Activated CD8-positive, alpha-beta memory T cell treated with anti-CD3 and anti-CD28 coated beads for 4 hours (primary cell): ENCODE data around the gene DHX9.
"Not testable (repeated sequence)": the region's sequence is repeated elsewhere in the genome, so short reads cannot be mapped to it uniquely, and the experiment has no call there.

ENCODE experiments used
- DNase-seq, 2 donors: peaks; one replicate each; pipeline ENCODE4 v3.0.0-alpha.2; 2020; ENCODE audit warnings: low read depth in 2 of 2

Gene DHX9

DNA sequence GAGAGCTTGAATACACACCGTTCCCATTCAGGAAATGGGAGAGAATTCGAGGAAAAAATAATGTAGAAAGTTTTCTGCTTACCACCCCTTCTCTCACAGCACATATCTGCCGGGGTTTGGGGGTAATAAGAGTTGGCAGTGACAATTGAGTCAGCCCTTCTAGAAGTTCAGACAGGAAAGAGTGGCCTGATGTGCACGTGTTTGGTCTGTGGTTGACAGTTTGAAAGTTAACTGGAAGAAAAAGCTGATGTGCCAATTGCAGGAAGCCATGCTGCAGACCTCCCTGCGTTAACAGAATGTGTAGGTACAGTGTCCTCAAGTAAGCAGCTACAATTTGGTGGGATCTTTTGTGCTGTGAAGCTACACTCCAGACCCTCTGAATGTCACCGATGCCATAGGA is 50.9 kb downstream of the DHX9 start:
- DNase-seq = no peak

DNA sequence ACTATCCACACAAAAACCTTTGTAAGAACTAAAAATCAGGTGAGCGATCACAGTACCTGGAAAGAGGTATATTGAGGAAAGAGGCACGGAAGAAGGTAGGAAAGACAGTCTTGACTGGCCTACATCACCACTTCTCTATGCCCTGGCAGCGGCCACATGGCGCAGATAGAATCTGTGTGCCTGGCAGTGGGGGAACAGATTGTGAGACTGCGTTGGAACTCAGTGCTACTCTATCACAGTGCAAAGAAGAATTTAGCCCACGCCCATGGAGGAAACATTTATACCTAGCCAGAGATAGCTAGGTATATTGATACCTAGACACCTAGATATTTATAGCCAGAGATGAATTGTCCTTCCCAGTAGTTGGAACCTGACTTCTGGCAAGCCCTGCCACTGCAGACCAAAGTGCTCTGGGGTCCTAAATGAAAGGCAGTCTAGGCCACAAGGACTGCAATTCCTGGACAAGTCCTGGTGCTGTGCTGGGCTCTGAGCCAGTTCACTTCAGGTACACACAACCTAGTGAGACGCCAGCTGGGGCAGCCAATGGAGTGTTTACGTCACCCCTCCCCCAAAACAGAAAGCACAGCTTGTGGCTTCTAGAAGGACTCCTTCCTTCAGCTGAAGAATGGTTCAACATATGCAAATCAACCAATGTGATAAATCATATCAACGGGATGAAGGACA is 51.9 kb downstream of the DHX9 start:
- no peak for DNase-seq

DNA sequence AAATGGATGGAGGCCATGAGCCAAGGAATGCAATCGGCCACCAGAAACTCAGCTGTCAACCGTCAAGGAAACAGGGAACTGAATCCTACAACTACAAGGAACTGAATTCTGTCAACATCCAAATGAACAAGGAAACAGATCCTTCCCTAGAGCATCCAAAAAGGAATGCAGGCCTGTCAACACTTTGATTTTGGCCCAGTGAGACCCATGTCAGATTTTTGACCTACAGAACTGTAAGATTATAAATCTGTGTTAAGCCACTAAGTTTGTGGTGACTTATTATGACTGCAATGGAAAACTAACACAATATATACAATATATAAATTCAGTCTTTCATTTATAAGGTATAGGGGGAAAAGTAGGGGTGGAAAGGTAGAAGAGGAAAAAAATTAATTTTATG is 58.5 kb downstream of the DHX9 start:
- no peak for DNase-seq

DNA sequence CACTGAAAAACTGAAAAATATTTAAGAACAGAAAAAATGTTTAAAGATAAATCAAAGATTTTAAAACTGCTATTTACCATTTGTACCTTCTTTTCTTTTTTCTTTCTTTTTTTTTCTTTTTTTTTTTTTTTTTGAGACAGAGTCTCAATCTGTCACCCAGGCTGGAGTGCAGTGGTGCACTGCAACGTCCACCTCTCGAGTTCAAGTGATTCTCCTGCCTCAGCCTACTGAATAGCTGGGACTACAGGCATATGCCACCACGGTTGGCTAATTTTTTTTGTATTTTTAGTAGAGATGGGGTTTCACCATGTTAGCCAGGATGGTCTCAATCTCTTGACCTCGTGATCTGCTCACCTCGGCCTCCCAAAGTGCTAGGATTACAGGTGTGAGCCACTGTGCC is 62.8 kb downstream of the DHX9 start:
- DNase-seq = not testable (repeated sequence)

GRCh38 chr1:182905321-182905720 is 66.2 kb downstream of the DHX9 start:
- DNase-seq = no peak

GRCh38 chr1:182909578-182909977 is 70.4 kb downstream of the DHX9 start:
- no peak for DNase-seq

DNA sequence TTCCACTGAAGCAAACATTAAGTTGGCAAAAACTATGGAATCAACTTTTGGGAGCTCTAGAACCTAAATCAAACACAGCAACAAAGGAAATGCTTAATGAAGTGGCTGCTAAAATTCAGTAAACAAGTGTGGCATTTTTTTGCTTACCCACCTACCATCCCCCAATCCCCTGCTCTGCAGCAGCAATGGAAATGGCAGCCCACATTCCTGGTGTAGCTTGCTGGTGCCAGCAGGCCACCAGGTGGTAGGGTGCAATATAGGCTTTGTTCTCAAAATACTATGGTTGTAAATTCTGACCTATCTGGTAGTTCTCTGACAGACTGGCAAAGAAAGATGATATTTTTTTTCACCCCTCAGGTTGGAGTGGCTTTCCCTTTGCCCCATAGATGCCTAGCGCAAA is 71.0 kb downstream of the DHX9 start:
- DNase-seq = no peak

DNA sequence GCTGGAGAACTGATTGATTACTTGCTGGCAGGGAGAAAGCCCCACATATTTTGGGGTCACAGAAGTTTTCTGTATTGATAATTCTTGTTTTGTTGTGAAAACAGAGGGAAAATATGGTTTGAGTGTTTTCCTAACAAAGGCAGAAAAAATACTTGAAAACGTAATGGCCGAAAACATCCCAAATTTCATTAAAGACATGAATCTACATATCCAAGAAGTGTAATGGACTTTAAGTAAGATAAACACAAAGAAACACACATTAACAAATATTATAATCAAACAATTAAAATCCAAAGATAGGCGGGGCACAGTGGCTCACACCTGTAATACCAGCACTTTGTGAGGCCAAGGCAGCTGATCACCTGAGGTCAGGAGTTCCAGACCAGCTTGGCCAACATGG is 74.3 kb downstream of the DHX9 start:
- no peak for DNase-seq

- no peak for DNase-seq
These were observed 78.2 kb downstream of the DHX9 start for GRCh38 chr1:182917378-182917777.

DNA sequence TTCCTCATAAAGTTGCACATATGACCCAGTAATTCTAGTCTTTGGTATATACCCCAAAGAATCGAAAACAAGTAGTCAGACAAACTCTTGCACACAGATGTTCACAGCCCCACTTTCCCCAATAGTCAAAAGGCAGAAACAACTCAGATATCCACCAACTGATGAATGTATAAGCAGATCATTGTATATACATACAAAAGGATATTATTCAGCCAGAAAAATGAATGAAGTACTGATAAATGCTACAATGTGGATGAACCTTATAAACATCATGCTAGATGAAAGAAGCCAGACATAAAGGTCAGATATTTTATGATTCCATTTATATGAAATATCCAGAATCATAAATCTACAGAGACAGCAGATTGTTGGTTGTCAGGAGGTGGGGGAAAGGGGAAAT is 86.5 kb downstream of the DHX9 start:
- DNase-seq = no peak

DNA sequence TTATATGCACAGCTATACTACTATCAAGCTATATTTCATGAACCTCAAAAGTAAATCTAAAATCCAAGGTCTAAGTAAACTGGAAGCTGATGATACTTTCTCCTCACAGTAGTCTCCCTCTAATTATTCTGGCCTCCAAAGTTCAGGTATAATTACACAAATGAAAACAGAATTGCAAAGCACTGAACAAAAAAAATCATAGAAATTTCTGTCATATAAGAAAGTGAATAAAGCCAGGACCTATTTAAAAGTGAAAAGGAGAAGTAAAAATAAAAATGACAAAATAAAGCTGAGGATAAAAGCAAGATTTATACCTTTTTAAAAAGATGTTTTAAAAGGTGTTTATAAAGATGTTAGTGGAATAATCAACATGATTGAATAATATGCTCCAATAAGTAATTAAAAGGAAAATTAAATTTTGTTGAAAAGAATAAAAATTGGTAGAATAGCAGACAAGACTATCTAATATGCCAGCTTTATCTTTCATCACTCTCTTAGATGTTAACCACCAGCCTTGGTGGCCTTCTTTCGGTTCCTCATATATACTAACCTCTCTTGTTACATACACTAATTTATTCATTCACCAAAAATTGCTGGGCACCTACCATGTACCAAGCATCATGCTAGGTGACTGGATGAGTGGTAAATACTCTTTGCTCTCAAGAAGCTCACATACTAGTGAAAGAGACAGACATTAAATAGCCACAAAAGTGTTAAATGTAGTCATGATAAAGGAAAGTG is 88.7 kb downstream of the DHX9 start:
- no peak for DNase-seq

DNA sequence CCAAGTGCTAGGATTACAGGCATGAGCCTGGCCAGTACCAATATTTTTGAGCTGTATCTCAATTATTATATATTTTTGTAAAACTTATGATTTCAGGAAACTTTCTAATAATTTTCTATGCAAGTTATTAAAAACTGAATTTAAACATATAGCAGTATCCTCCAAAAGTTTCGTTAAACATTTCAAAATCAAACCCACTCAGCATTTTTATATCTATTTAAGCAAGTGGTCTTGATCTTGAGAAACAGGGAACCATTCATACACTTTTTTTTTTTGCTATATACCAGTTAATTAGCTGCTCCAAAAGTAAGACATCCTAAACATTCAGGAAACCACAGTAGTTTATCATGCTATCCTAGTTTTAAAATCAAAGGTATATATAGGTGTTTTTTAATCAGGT is 91.8 kb downstream of the DHX9 start:
- no peak for DNase-seq

DNA sequence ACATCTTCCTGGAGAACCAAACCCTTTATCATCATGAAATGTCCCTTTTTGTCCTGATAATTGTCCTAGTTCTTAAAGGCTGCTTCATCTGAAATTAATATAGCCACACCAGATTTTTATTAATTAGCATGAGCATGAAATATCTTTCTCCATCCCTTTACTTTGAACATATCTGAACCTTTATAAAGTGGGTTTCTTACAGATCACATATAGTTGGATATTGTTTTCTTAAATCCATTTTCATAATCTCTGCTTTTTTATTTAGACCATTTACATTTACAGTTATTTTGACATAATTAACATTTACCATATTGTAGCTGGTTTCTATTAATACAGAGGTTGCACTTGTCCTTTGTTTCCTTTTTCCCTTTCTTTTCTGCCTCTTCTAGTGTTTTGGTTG is 96.6 kb downstream of the DHX9 start:
- no peak for DNase-seq
